Caco-2 (cell line): Measurements from ENCODE around the gene BLMH. TPM values are rescaled to one million over a fixed set of nuclear protein-coding genes. Genes with fewer than 3 reads are reported as not detected.
A peak's percentile ranks its signal among the peaks of the same experiment; 100 is the strongest.

Experiments
- BruUV-seq: library from RNA; stranded (reverse); fragments of 400-500 nt; replicated peaks from 2 replicates; lab custom pipeline; 2021; lab: Mats Ljungman, UMichigan
- CTCF ChIA-PET: fragments of 300-600 bp; sonication (Branson Sonifier 250); formaldehyde crosslinking; loops from one replicate; lab custom pipeline; 2022; ENCODE audit warnings: antibody characterized with exemption; lab: Charles Lee
- POLR2A ChIA-PET: fragments of 300-600 bp; sonication (Branson Sonifier 250); formaldehyde crosslinking; loops from one replicate; lab custom pipeline; 2022; ENCODE audit warnings: antibody characterized with exemption; lab: Charles Lee
- DNase-seq, 2 experiments: peaks; one replicate each; pipeline versions ENCODE4 v3.0.0 to v3.0.0-alpha.2; 2020 to 2022
- H3K27me3 ChIP-seq: replicated peaks from 2 replicates; pipeline ENCODE4 v1.6.0; 2011; ENCODE audit warnings: low read length; ENCODE audit not compliant: control insufficient read depth, insufficient read depth
- H3K36me3 ChIP-seq: 2 replicates; pipeline ENCODE4 v1.5.1; 2011; ENCODE audit warnings: low read length; ENCODE audit not compliant: control insufficient read depth, insufficient read depth
- H3K4me1 ChIP-seq: fragments of 250-450 bp; sonication (Bioruptor Pico); 2 replicates; pipeline ENCODE4 v1.5.1; 2020; ENCODE audit warnings: mild to moderate bottlenecking
- H3K4me3 ChIP-seq: 2 replicates; pipeline ENCODE4 v1.5.1; 2011; ENCODE audit warnings: low read depth, mild to moderate bottlenecking, control low read depth, low read length
- H3K9me3 ChIP-seq: fragments of 250-450 bp; sonication (Bioruptor Pico); 2 replicates; pipeline ENCODE4 v1.5.1; 2020; ENCODE audit warnings: mild to moderate bottlenecking, moderate library complexity
- H3K27ac Mint-ChIP-seq: one replicate; pipeline ENCODE4 v1.8.0; 2022; ENCODE audit warnings: mixed read lengths; ENCODE audit not compliant: unreplicated experiment
- H3K27me3 Mint-ChIP-seq: one replicate; pipeline ENCODE4 v1.8.0; 2022; ENCODE audit warnings: mixed read lengths; ENCODE audit not compliant: insufficient read depth, unreplicated experiment
- H3K36me3 Mint-ChIP-seq: one replicate; pipeline ENCODE4 v1.8.0; 2022; ENCODE audit warnings: mild to moderate bottlenecking, mixed read lengths; ENCODE audit not compliant: insufficient read depth, unreplicated experiment
- H3K4me1 Mint-ChIP-seq: one replicate; pipeline ENCODE4 v1.8.0; 2022; ENCODE audit warnings: low read depth, mixed read lengths; ENCODE audit not compliant: unreplicated experiment
- H3K4me3 Mint-ChIP-seq: one replicate; pipeline ENCODE4 v1.8.0; 2022; ENCODE audit warnings: mild to moderate bottlenecking, moderate library complexity, mixed read lengths; ENCODE audit not compliant: unreplicated experiment
- H3K9me3 Mint-ChIP-seq: one replicate; pipeline ENCODE4 v1.8.0; 2022; ENCODE audit warnings: mixed read lengths; ENCODE audit not compliant: unreplicated experiment
- CTCF ChIP-seq, 2 experiments: fragments of 200-600 bp in 1 of 2; IDR thresholded peaks; 1 replicate in 1 of 2; 2 replicates in 1 of 2; pipeline versions ENCODE4 v1.5.1 to v1.8.0; 2011 to 2022; ENCODE audit warnings: antibody characterized with exemption in 1 of 2, control low read depth in 1 of 2, inconsistent platforms in 1 of 2, low read depth in 1 of 2, low read length in 1 of 2, mild to moderate bottlenecking in 1 of 2, moderate library complexity in 1 of 2; ENCODE audit not compliant: insufficient read depth in 1 of 2, severe bottlenecking in 1 of 2, unreplicated experiment in 1 of 2
- intact Hi-C: fragments of 100-400 bp; cut with micrococcal nuclease; formaldehyde crosslinking; loops from one replicate; pipeline ENCODE4 v1.10.0; 2022; ENCODE audit not compliant: unreplicated experiment
- total RNA-seq: library from RNA; stranded (reverse); gene quantifications from 2 replicates; pipeline ENCODE4 v1.2.3, GENCODE V29; 2022

BLMH gene
- total RNA-seq, 1 experiment from 2014 or later: 56.1 TPM

GRCh38 chr17:30225919-30226553 lies 65.7 kb downstream of the BLMH start:
- intact Hi-C loops: loop anchor here (1.0 kb wide), 2 partner anchors 9 to 37 kb away; partner anchors contain the start of gene SLC6A4
- Mint-ChIP-seq H3K4me3 (peak overlapping the region; percentile 61), H3K27me3 (no peaks in the 10 kb centered on the region), H3K4me1 (peaks cover 70% of the 10 kb centered on the region), H3K9me3 (no peaks in the 10 kb centered on the region), H3K27ac (peak overlapping the region; percentile 93), H3K36me3 (peaks cover 16% of the 10 kb centered on the region)
- peak; percentile 87 to 93 for DNase-seq
- TF ChIP-seq CTCF (IDR thresholded peaks at IDR 0.05; ENCODE audit: insufficient read depth in 1 of 2, low read depth in 1 of 2, low read length in 1 of 2, severe bottlenecking in 1 of 2, unreplicated experiment in 1 of 2): no peak
- H3K4me1 ChIP-seq: peaks cover 69% of the 10 kb centered on the region
- no peaks in the 10 kb centered on the region for H3K36me3 ChIP-seq
- no peak overlapping the region for H3K4me3 ChIP-seq
- POLR2A ChIA-PET: interaction anchor here (0.6 to 1.9 kb wide), 2 partner anchors 9 to 16 kb away, joined by 3 to 6 read pairs; partner anchors contain the start of gene SLC6A4
- BruUV-seq: no TSS peak
- no peaks in the 10 kb centered on the region for H3K9me3 ChIP-seq
- no peaks in the 10 kb centered on the region for H3K27me3 ChIP-seq
- CTCF ChIA-PET: interaction anchor here (1.2 to 3.2 kb wide), 3 partner anchors 10 to 110 kb away, joined by 3 to 16 read pairs (median 4); partner anchors contain the start of gene SLC6A4

GRCh38 chr17:30225112-30225511 lies 66.6 kb downstream of the BLMH start:
- POLR2A ChIA-PET: interaction anchor here (0.6 to 1.9 kb wide), 2 partner anchors 10 to 17 kb away, joined by 3 to 6 read pairs; partner anchors contain the start of gene SLC6A4
- Histone ChIP-seq H3K4me3 (no peak overlapping the region), H3K27me3 (no peaks in the 10 kb centered on the region), H3K4me1 (peaks cover 68% of the 10 kb centered on the region), H3K9me3 (no peaks in the 10 kb centered on the region), H3K36me3 (no peaks in the 10 kb centered on the region)
- Mint-ChIP-seq H3K4me3 (peak overlapping the region; percentile 61), H3K36me3 (peaks cover 16% of the 10 kb centered on the region), H3K27me3 (no peaks in the 10 kb centered on the region), H3K9me3 (no peaks in the 10 kb centered on the region), H3K4me1 (peaks cover 67% of the 10 kb centered on the region), H3K27ac (peak overlapping the region; percentile 93)
- no TSS peak for BruUV-seq
- no peak for TF ChIP-seq CTCF (IDR thresholded peaks at IDR 0.05; ENCODE audit: insufficient read depth in 1 of 2, low read depth in 1 of 2, low read length in 1 of 2, severe bottlenecking in 1 of 2, unreplicated experiment in 1 of 2)
- intact Hi-C loops: no loop called here
- DNase-seq: no peak
- CTCF ChIA-PET: interaction anchor here (1.2 to 3.2 kb wide), 3 partner anchors 10 to 111 kb away, joined by 3 to 16 read pairs (median 4); partner anchors contain the start of gene SLC6A4

DNA sequence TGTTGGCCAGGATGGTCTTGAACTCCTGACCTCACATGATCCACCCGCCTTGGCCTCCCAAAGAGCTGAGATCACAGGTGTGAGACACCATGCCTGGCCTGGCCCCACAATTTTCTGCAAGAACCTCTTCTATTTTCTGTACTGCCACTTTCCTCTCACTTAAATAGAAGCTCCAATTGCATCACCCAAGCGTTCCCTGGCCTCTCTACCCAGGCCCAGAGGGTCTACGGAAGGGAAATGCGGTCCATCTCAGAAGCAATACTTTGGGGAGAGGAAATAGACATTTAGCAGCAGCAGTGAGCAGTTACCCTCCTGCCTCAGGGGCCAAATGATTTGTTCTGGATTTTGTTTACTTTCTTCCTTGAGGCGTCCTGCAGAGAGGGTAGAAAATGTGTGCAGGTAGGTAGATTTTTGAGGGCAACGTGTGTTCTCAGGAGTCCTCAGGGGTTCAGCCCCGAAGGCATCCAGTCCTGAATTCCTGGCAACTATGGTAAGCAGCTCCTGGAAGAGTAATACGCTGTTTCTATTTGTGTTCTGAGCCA lies 67.3 kb downstream of the BLMH start:
- Histone ChIP-seq H3K4me1 (peaks cover 74% of the 10 kb centered on the region), H3K9me3 (no peaks in the 10 kb centered on the region), H3K36me3 (no peaks in the 10 kb centered on the region), H3K27me3 (no peaks in the 10 kb centered on the region), H3K4me3 (no peak overlapping the region)
- no peaks in the 10 kb centered on the region for H3K27me3 Mint-ChIP-seq
- H3K4me1 Mint-ChIP-seq: peaks cover 66% of the 10 kb centered on the region
- DNase-seq: no peak
- H3K36me3 Mint-ChIP-seq: peaks cover 16% of the 10 kb centered on the region
- ChIA-PET CTCF (interaction anchor here (1.2 to 3.2 kb wide), 2 partner anchors 11 to 40 kb away, joined by 3 to 16 read pairs; partner anchors contain the start of gene SLC6A4), POLR2A (interaction anchor here (0.7 kb wide), 1 partner anchor 11 kb away, joined by 4 read pairs; the partner anchor contains the start of gene SLC6A4)
- H3K9me3 Mint-ChIP-seq: no peaks in the 10 kb centered on the region
- intact Hi-C loops: no loop called here
- peak overlapping the region; percentile 93 for H3K27ac Mint-ChIP-seq
- TF ChIP-seq CTCF (IDR thresholded peaks at IDR 0.05; ENCODE audit: insufficient read depth in 1 of 2, low read depth in 1 of 2, low read length in 1 of 2, severe bottlenecking in 1 of 2, unreplicated experiment in 1 of 2): no peak
- BruUV-seq: no TSS peak
- peak overlapping the region; percentile 61 for H3K4me3 Mint-ChIP-seq
